Measurements from ENCODE around the gene TLE3.

GRCh38 chr15:70014331-70014730 lies 83.4 kb downstream of the TLE3 start:
- TF ChIP-seq CTCF (IDR thresholded peaks at IDR 0.05; ENCODE audit: insufficient read depth, low read depth, low read length) = no peak
- TF ChIP-seq EZH2 (IDR thresholded peaks at IDR 0.05; ENCODE audit: insufficient read depth, low read length) = no peak

All from astrocyte (in vitro differentiated cells and primary cell).